Measurements from ENCODE around the gene PAK4. TPM values are rescaled to one million over a fixed set of nuclear protein-coding genes. Genes with fewer than 3 reads are reported as not detected.

The PAK4 gene
- total RNA-seq, 3 donors from 2014 or later, result 3.5 to 12.0 (median 10.2) TPM

DNA sequence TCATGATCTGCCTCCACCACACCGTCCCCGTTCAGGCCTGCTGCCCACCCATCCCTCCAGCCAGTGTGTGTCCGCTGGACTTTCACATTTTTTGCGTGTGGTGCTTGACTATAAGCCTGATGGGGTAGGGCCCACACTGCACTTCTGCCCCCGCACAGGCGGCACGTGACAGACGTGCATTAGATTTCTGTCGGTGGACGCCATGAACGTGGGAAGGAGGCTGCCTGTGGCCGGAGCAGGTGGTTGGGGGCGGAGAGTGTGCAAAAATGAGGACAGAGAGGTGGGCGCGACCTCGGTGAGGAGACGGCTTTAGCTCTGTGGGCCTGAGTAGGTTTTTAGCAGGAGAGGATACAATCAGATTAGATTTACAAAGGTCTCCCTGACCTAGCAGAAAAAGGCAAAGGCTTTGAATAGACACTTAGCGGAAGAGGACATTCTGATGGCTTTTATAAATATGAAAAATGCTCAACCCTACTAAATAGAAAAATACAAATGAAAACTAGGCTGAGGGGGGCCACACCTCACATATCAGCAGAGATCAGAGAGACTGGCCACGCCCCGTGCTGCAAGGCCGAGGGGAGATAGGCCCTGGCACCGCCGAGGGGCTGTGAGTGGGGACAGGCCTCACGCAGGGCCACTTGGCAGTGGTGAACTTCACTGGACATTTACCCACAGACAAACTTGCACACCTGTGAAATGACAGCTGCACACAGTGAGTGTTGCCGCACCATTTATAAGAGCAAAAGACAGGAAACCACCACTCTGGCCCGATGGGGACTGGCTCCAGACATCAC, 25.4 kb downstream of the PAK4 start:
- no peak for DNase-seq (ENCODE audit: low spot score in 2 of 2)
- no peaks in the 10 kb centered on the region for H3K27me3 ChIP-seq
- no peaks in the 10 kb centered on the region for H3K36me3 ChIP-seq
- H3K9me3 ChIP-seq, result no peaks in the 10 kb centered on the region
- intact Hi-C loops (cut with DNase I; ENCODE audit: low total_unique reads), result no loop called here
- TF ChIP-seq, protein P1, sequence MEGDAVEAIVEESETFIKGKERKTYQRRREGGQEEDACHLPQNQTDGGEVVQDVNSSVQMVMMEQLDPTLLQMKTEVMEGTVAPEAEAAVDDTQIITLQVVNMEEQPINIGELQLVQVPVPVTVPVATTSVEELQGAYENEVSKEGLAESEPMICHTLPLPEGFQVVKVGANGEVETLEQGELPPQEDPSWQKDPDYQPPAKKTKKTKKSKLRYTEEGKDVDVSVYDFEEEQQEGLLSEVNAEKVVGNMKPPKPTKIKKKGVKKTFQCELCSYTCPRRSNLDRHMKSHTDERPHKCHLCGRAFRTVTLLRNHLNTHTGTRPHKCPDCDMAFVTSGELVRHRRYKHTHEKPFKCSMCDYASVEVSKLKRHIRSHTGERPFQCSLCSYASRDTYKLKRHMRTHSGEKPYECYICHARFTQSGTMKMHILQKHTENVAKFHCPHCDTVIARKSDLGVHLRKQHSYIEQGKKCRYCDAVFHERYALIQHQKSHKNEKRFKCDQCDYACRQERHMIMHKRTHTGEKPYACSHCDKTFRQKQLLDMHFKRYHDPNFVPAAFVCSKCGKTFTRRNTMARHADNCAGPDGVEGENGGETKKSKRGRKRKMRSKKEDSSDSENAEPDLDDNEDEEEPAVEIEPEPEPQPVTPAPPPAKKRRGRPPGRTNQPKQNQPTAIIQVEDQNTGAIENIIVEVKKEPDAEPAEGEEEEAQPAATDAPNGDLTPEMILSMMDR (IDR thresholded peaks at IDR 0.05), result no peak
- no peak for TF ChIP-seq POLR2AphosphoS5 (IDR thresholded peaks at IDR 0.05)
- TF ChIP-seq POLR2A (IDR thresholded peaks at IDR 0.05), result no peak
- H3K4me1 ChIP-seq, result peaks cover 15 to 22% of the 10 kb centered on the region in 2 donors
- H3K27ac ChIP-seq, result no peak overlapping the region
- no peak overlapping the region for H3K4me3 ChIP-seq

GRCh38 chr19:39152066-39152465, 26.5 kb downstream of the PAK4 start:
- intact Hi-C loops (cut with DNase I; ENCODE audit: low total_unique reads), result no loop called here
- Histone ChIP-seq H3K36me3 (no peaks in the 10 kb centered on the region), H3K9me3 (no peaks in the 10 kb centered on the region), H3K27ac (no peak overlapping the region), H3K4me3 (no peak overlapping the region), H3K4me1 (peaks cover 26 to 33% of the 10 kb centered on the region in 2 donors), H3K27me3 (no peaks in the 10 kb centered on the region)
- TF ChIP-seq, protein P1 (IDR thresholded peaks at IDR 0.05), result no peak
- TF ChIP-seq POLR2AphosphoS5 (IDR thresholded peaks at IDR 0.05), result no peak
- no peak for TF ChIP-seq POLR2A (IDR thresholded peaks at IDR 0.05)
- no peak for DNase-seq (ENCODE audit: low spot score in 2 of 2)

GRCh38 chr19:39154100-39154628, 28.6 kb downstream of the PAK4 start:
- Histone ChIP-seq H3K27ac (peak overlapping the region; percentile 84), H3K9me3 (no peaks in the 10 kb centered on the region), H3K27me3 (no peaks in the 10 kb centered on the region), H3K4me3 (peak overlapping the region in 2 of 3 donors; percentile 6 to 46), H3K4me1 (peaks cover 31 to 48% of the 10 kb centered on the region in 2 donors), H3K36me3 (no peaks in the 10 kb centered on the region)
- intact Hi-C loops (cut with DNase I; ENCODE audit: low total_unique reads), result no loop called here
- TF ChIP-seq, protein P1 (IDR thresholded peaks at IDR 0.05), result no peak
- TF ChIP-seq POLR2AphosphoS5 (IDR thresholded peaks at IDR 0.05), result peak in 1 of 3 donors; percentile 31
- TF ChIP-seq POLR2A (IDR thresholded peaks at IDR 0.05), result no peak
- DNase-seq (ENCODE audit: low spot score in 2 of 2), result peak in 1 of 2 donors; percentile 40

- no peaks in the 10 kb centered on the region for H3K36me3 ChIP-seq
- H3K4me3 ChIP-seq, result peak overlapping the region in 2 of 3 donors; percentile 6 to 46
- H3K4me1 ChIP-seq, result peaks cover 32 to 53% of the 10 kb centered on the region in 2 donors
- intact Hi-C loops (cut with DNase I; ENCODE audit: low total_unique reads), result no loop called here
- DNase-seq (ENCODE audit: low spot score in 2 of 2), result peak; percentile 85 to 92
- no peaks in the 10 kb centered on the region for H3K9me3 ChIP-seq
- no peaks in the 10 kb centered on the region for H3K27me3 ChIP-seq
- H3K27ac ChIP-seq, result peak overlapping the region; percentile 84
- TF ChIP-seq, protein P1 (IDR thresholded peaks at IDR 0.05), result peak in 1 of 3 donors; percentile 42
- TF ChIP-seq POLR2A (IDR thresholded peaks at IDR 0.05) (no peak), POLR2AphosphoS5 (IDR thresholded peaks at IDR 0.05) (no peak)
Observed at GRCh38 chr19:39154629-39155100, 29.1 kb downstream of the PAK4 start.
